HEK293 (cell line): ENCODE data around the gene NELFE.

Source experiments
- CTCF ChIP-seq: fragments of 450-650 bp; formaldehyde crosslinking; IDR thresholded peaks from 2 replicates; pipeline ENCODE4 v1.5.1; 2016; ENCODE audit warnings: missing biosample characterization, missing genetic modification characterization
- FEZF1 ChIP-seq: fragments of 450-650 bp; formaldehyde crosslinking; IDR thresholded peaks from 2 replicates; pipeline ENCODE4 v1.5.1; 2016; ENCODE audit warnings: missing biosample characterization, missing genetic modification characterization
- HIC1 ChIP-seq: fragments of 450-650 bp; formaldehyde crosslinking; IDR thresholded peaks from 2 replicates; pipeline ENCODE4 v1.5.1; 2016; ENCODE audit warnings: missing biosample characterization, missing genetic modification characterization
- HOXC10 ChIP-seq: sonication (generic); formaldehyde crosslinking; IDR thresholded peaks from 2 replicates; pipeline ENCODE4 v1.8.1; 2023; ENCODE audit warnings: mild to moderate bottlenecking, missing genetic modification reagents
- PRDM10 ChIP-seq: fragments of 450-650 bp; formaldehyde crosslinking; IDR thresholded peaks from 2 replicates; pipeline ENCODE4 v1.5.1; 2016; ENCODE audit warnings: missing biosample characterization, missing genetic modification characterization
- SETDB1 ChIP-seq: IDR thresholded peaks from one replicate; pipeline ENCODE4 v1.6.1; 2017; ENCODE audit warnings: mild to moderate bottlenecking, low read length, moderate library complexity, mixed read lengths; ENCODE audit not compliant: insufficient read length
- ZNF114 ChIP-seq: fragments of 450-650 bp; formaldehyde crosslinking; IDR thresholded peaks from 2 replicates; pipeline ENCODE4 v1.5.0; 2017; ENCODE audit warnings: missing biosample characterization, missing genetic modification characterization
- ZNF202 ChIP-seq: fragments of 450-650 bp; formaldehyde crosslinking; IDR thresholded peaks from 2 replicates; pipeline ENCODE4 v1.5.1; 2016; ENCODE audit warnings: missing biosample characterization, missing genetic modification characterization, borderline replicate concordance
- ZNF274 ChIP-seq, 2 experiments: fragments of 200-500 bp in 1 of 2; fragments of 450-650 bp in 1 of 2; sonication (Bioruptor generic) in 1 of 2; formaldehyde crosslinking in 1 of 2; IDR thresholded peaks; 2 replicates each; pipeline versions ENCODE4 v1.5.1 to v1.6.1; 2014 to 2016; ENCODE audit warnings: borderline replicate concordance in 1 of 2, inconsistent platforms in 1 of 2, low read length in 1 of 2, missing biosample characterization in 1 of 2, missing genetic modification characterization in 1 of 2

- TF ChIP-seq FEZF1 (tag by site-specific recombination) (peak; percentile 39; the same call in 1 of the 2 replicates), HOXC10 (CRISPR knock-in tag) (0 out of 2 replicates have a peak, but pooled peaks have one; percentile 31), SETDB1 (no peak), CTCF (no peak), ZNF202 (tag by site-specific recombination) (no peak), ZNF114 (tag by site-specific recombination) (no peak), ZNF274 (IDR thresholded peaks at IDR 0.05; ENCODE audit: low read length) (no peak), ZNF274 (tag by site-specific recombination; IDR thresholded peaks at IDR 0.05; ENCODE audit: borderline replicate concordance) (no peak), PRDM10 (tag by site-specific recombination) (peak; percentile 95), HIC1 (tag by site-specific recombination) (peak; percentile 78)
Measured at GRCh38 chr6:31971993-31972708, 13.4 kb upstream of the NELFE start, which contains the start of gene DXO.
